Spleen (tissue), 11 donors: ENCODE data around the gene LMF2. TPM values are rescaled to one million over a fixed set of nuclear protein-coding genes. Genes with fewer than 3 reads are reported as not detected.

Source experiments
- DNase-seq: peaks from one replicate; pipeline ENCODE4 v3.0.0-alpha.2; 2020
- H3K27ac ChIP-seq, 8 donors: fragments of 200-600 bp; sonication (generic) in 7 of 8; 1 replicate in 4 of 8; 2 replicates in 4 of 8; pipeline versions ENCODE4 v1.5.0 to v1.8.0; 2016 to 2021; ENCODE audit warnings: inconsistent platforms in 4 of 8, mild to moderate bottlenecking in 4 of 8, moderate library complexity in 1 of 8
- H3K27me3 ChIP-seq, 7 donors: fragments of 200-600 bp; sonication (generic) in 6 of 7; replicated peaks in 1 of 7; 1 replicate in 4 of 7; 2 replicates in 3 of 7; pipeline versions ENCODE4 v1.5.0 to v1.8.0; 2016 to 2021; ENCODE audit warnings: inconsistent platforms in 3 of 7, mild to moderate bottlenecking in 1 of 7
- H3K36me3 ChIP-seq, 6 donors: fragments of 200-600 bp; sonication (generic) in 5 of 6; 1 replicate in 4 of 6; 2 replicates in 2 of 6; pipeline versions ENCODE4 v1.5.0 to v1.8.0; 2016 to 2021; ENCODE audit warnings: inconsistent platforms in 2 of 6
- H3K4me1 ChIP-seq, 6 donors: fragments of 200-600 bp; sonication (generic) in 5 of 6; 1 replicate in 3 of 6; 2 replicates in 3 of 6; pipeline versions ENCODE4 v1.5.0 to v1.8.0; 2016 to 2021; ENCODE audit warnings: inconsistent platforms in 3 of 6
- H3K4me3 ChIP-seq, 8 donors: fragments of 200-600 bp; sonication (generic) in 7 of 8; 1 replicate in 4 of 8; 2 replicates in 4 of 8; pipeline versions ENCODE4 v1.5.0 to v1.8.0; 2016 to 2021; ENCODE audit warnings: inconsistent platforms in 4 of 8, mild to moderate bottlenecking in 4 of 8, moderate library complexity in 2 of 8
- H3K9me3 ChIP-seq, 8 donors: fragments of 200-600 bp; sonication (generic) in 7 of 8; 1 replicate in 4 of 8; 2 replicates in 4 of 8; pipeline versions ENCODE4 v1.5.0 to v1.8.0; 2016 to 2021; ENCODE audit warnings: inconsistent platforms in 4 of 8
- CTCF ChIP-seq, 11 experiments: fragments of 200-600 bp in 7 of 11; fragments of 450-650 bp in 4 of 11; sonication (generic) in 4 of 11; IDR thresholded peaks in 8 of 11; conservative IDR thresholded peaks in 3 of 11; 1 replicate in 7 of 11; 2 replicates in 4 of 11; pipeline versions ENCODE4 v1.4.0 to v1.8.0; 2016 to 2021; ENCODE audit warnings: antibody characterized with exemption in 11 of 11, inconsistent platforms in 4 of 11, mild to moderate bottlenecking in 1 of 11
- POLR2A ChIP-seq, 3 donors: fragments of 450-650 bp; IDR thresholded peaks; one replicate each; pipeline ENCODE4 v1.5.1; 2017; ENCODE audit warnings: antibody characterized with exemption in 3 of 3, mild to moderate bottlenecking in 1 of 3
- POLR2AphosphoS5 ChIP-seq, 3 donors: sonication (generic); formaldehyde crosslinking; IDR thresholded peaks; one replicate each; pipeline ENCODE4 v1.5.1; 2017; ENCODE audit warnings: antibody characterized with exemption in 3 of 3
- WGBS, 5 donors: extraction: QIAGEN DNeasy Blood & Tissue Kit in 3 of 5; methylation state at CpG; one replicate each; pipeline versions ENCODE4 v1.1.5 to v1.1.7; 2013 to 2018; 5-methylcytosine and 5-hydroxymethylcytosine counted together
- intact Hi-C: fragments of 100-400 bp; cut with DNase I; formaldehyde crosslinking; loops from one replicate; pipeline ENCODE4 v1.15.0; 2023; ENCODE audit warnings: low total_unique reads
- polyA plus RNA-seq, 3 donors: library from polyadenylated mRNA; stranded (reverse); fragments of 200-250 nt; gene quantifications; one replicate each; pipeline ENCODE4 v1.2.1, GENCODE V29; 2013
- total RNA-seq, 7 donors: library from RNA; depleted of rRNA in 3 of 7; stranded (reverse); fragments of >200 nt in 3 of 7; fragmentation: NEBNext Ultra II Directional in 4 of 7; extraction: Animal tissue kit (Norgen Biotek cat#: 25700) in 4 of 7; gene quantifications; one replicate each; pipeline versions ENCODE4 v1.1.0 to v1.2.1, GENCODE V29; 2016 to 2021
- donor health status: healthy with polysubstance abuse.
- donor health status: DM: no; HTN: no; CAD: no; lungs with moderate emphysema.
- donor health status: DM: no; HTN: no; CAD: no.
- donor health status: Bipolar disorder and iron deficiency.
- donor health status: healthy.
- donor health status: DM: no; HTN: no; CAD: no.
- donor health status: DM: yes; HTN: yes; CAD: no.

Gene LMF2
- total and polyA plus RNA-seq, 10 donors, result 36.6 to 81.1 (median 70.0) TPM

- intact Hi-C loops, result no loop called here
These were observed 22.5 kb upstream of the LMF2 start, which contains the start of gene TYMP for GRCh38 chr22:50529897-50530579. Gene TYMP, minus strand, starts transcription at chr22:50530012. Its CDS starts 303 bp downstream, at chr22:50529709.

GRCh38 chr22:50529416-50529896, 22.0 kb upstream of the LMF2 start:
- peak overlapping the region; percentile 50 to 97 (median 64) for H3K4me3 ChIP-seq
- 13 to 56% (median 22%) methylated on average over 25 to 50 of the region's 50 CpGs for WGBS, 5 donors
- H3K27me3 ChIP-seq, result no peaks in the 10 kb centered on the region
- H3K36me3 ChIP-seq, result peaks cover 0 to 18% (median 0%) of the 10 kb centered on the region in 6 donors
- H3K4me1 ChIP-seq, result peaks cover 23 to 96% (median 79%) of the 10 kb centered on the region in 6 donors
- TF ChIP-seq POLR2AphosphoS5 (IDR thresholded peaks at IDR 0.05), result peak; percentile 2 to 78 (median 69)
- no peak for TF ChIP-seq POLR2A (IDR thresholded peaks at IDR 0.05)
- intact Hi-C loops, result no loop called here
- H3K9me3 ChIP-seq, result no peaks in the 10 kb centered on the region
- DNase-seq, result no peak
- H3K27ac ChIP-seq, result peak overlapping the region; percentile 97 to 100 (median 99)

More at GRCh38 chr22:50529897-50530579, 22.5 kb upstream of the LMF2 start, which contains the start of gene TYMP:
- Histone ChIP-seq H3K27me3 (no peaks in the 10 kb centered on the region), H3K27ac (peak within 1 kb of the TSS; percentile 97 to 100 (median 99)), H3K4me3 (peak within 1 kb of the TSS; percentile 50 to 97 (median 64)), H3K4me1 (peaks cover 20 to 96% (median 77%) of the 10 kb centered on the region in 6 donors), H3K9me3 (no peaks in the 10 kb centered on the region), H3K36me3 (peaks cover 0 to 18% (median 0%) of the 10 kb centered on the region in 6 donors)
- WGBS, 5 donors, result 0 to 1% (median 1%) methylated on average over 3 to 92 of the region's 92 CpGs
- DNase-seq, result peak; percentile 97
- TF ChIP-seq CTCF (IDR thresholded peaks at IDR 0.05 in 8 of 11, conservative IDR thresholded peaks at IDR 0.05 in 3 of 11) (peak in 1 of 11 experiments; percentile 42), POLR2A (IDR thresholded peaks at IDR 0.05) (peak; percentile 46 to 74 (median 63)), POLR2AphosphoS5 (IDR thresholded peaks at IDR 0.05) (peak; percentile 90 to 91 (median 91))

GRCh38 chr22:50528682-50529415, 21.3 kb upstream of the LMF2 start:
- peaks cover 29 to 96% (median 79%) of the 10 kb centered on the region in 6 donors for H3K4me1 ChIP-seq
- H3K36me3 ChIP-seq, result peaks cover 0 to 24% (median 2%) of the 10 kb centered on the region in 6 donors
- DNase-seq, result no peak
- WGBS, 5 donors, result 64 to 78% (median 71%) methylated on average over 7 to 15 of the region's 15 CpGs
- H3K4me3 ChIP-seq, result peak overlapping the region; percentile 50 to 97 (median 64)
- intact Hi-C loops, result no loop called here
- peak overlapping the region; percentile 97 to 100 (median 99) for H3K27ac ChIP-seq
- H3K27me3 ChIP-seq, result no peaks in the 10 kb centered on the region
- TF ChIP-seq POLR2AphosphoS5 (IDR thresholded peaks at IDR 0.05) (peak in 2 of 3 donors; percentile 53), POLR2A (IDR thresholded peaks at IDR 0.05) (no peak)
- H3K9me3 ChIP-seq, result no peaks in the 10 kb centered on the region

GRCh38 chr22:50527921-50528681, 20.6 kb upstream of the LMF2 start:
- H3K27me3 ChIP-seq, result no peaks in the 10 kb centered on the region
- peak overlapping the region; percentile 97 to 100 (median 99) for H3K27ac ChIP-seq
- intact Hi-C loops, result no loop called here
- no peak for DNase-seq
- WGBS, 5 donors, result 84 to 90% (median 87%) methylated on average over 17 to 18 of the region's 18 CpGs
- TF ChIP-seq CTCF (IDR thresholded peaks at IDR 0.05 in 8 of 11, conservative IDR thresholded peaks at IDR 0.05 in 3 of 11) (no peak), POLR2AphosphoS5 (IDR thresholded peaks at IDR 0.05) (peak in 2 of 3 donors; percentile 36 to 41), POLR2A (IDR thresholded peaks at IDR 0.05) (no peak)
- H3K4me3 ChIP-seq, result peak overlapping the region in 7 of 8 donors; percentile 52 to 97 (median 80)
- H3K9me3 ChIP-seq, result no peaks in the 10 kb centered on the region
- H3K4me1 ChIP-seq, result peaks cover 30 to 96% (median 73%) of the 10 kb centered on the region in 6 donors
- H3K36me3 ChIP-seq, result peaks cover 0 to 31% (median 10%) of the 10 kb centered on the region in 6 donors
